Neuron (in vitro differentiated cells): Measurements from ENCODE around the gene BLNK.
"Not testable (repeated sequence)": the region's sequence is repeated elsewhere in the genome, so short reads cannot be mapped to it uniquely, and the experiment has no call there.

Experiments
- H2AFZ ChIP-seq: one replicate; pipeline ENCODE4 v1.6.1; 2013; ENCODE audit warnings: low read depth, mild to moderate bottlenecking, inconsistent platforms, low read length, moderate library complexity
- H3K27me3 ChIP-seq: one replicate; pipeline ENCODE4 v1.6.1; 2013; ENCODE audit warnings: low read length; ENCODE audit not compliant: insufficient read depth
- H3K36me3 ChIP-seq: one replicate; pipeline ENCODE4 v1.6.1; 2013; ENCODE audit warnings: low read length; ENCODE audit not compliant: insufficient read depth
- H3K4me1 ChIP-seq: one replicate; pipeline ENCODE4 v1.6.1; 2013; ENCODE audit warnings: low read length; ENCODE audit not compliant: insufficient read depth
- H3K4me3 ChIP-seq: 2 replicates; pipeline ENCODE4 v1.5.1; 2013; ENCODE audit warnings: mild to moderate bottlenecking, low read length, moderate library complexity
- H3K9me3 ChIP-seq: one replicate; pipeline ENCODE4 v1.6.1; 2013; ENCODE audit warnings: low read length

Gene BLNK

GRCh38 chr10:96222441-96222840, 48.9 kb downstream of the BLNK start:
- Histone ChIP-seq H3K4me1 (no peaks in the 10 kb centered on the region), H3K36me3 (no peaks in the 10 kb centered on the region), H3K9me3 (no peaks in the 10 kb centered on the region), H3K27me3 (peaks cover 10% of the 10 kb centered on the region), H2AFZ (no peak overlapping the region), H3K4me3 (no peak overlapping the region)

- no peak overlapping the region for H3K4me3 ChIP-seq
- no peak overlapping the region for H2AFZ ChIP-seq
- no peaks in the 10 kb centered on the region for H3K36me3 ChIP-seq
- no peaks in the 10 kb centered on the region for H3K4me1 ChIP-seq
- no peaks in the 10 kb centered on the region for H3K9me3 ChIP-seq
- peaks cover 5% of the 10 kb centered on the region for H3K27me3 ChIP-seq
Observed at GRCh38 chr10:96218826-96219225, 52.5 kb downstream of the BLNK start.

- no peaks in the 10 kb centered on the region for H3K4me1 ChIP-seq
- peaks cover 13% of the 10 kb centered on the region for H3K27me3 ChIP-seq
- no peak overlapping the region for H3K4me3 ChIP-seq
- H3K36me3 ChIP-seq = no peaks in the 10 kb centered on the region
- no peaks in the 10 kb centered on the region for H3K9me3 ChIP-seq
- H2AFZ ChIP-seq = no peak overlapping the region
Observed at GRCh38 chr10:96217711-96218110, 53.7 kb downstream of the BLNK start.

GRCh38 chr10:96216775-96217174, 54.6 kb downstream of the BLNK start:
- Histone ChIP-seq H3K36me3 (no peaks in the 10 kb centered on the region), H3K9me3 (no peaks in the 10 kb centered on the region), H3K27me3 (peaks cover 17% of the 10 kb centered on the region), H3K4me3 (no peak overlapping the region), H3K4me1 (no peaks in the 10 kb centered on the region), H2AFZ (no peak overlapping the region)

GRCh38 chr10:96212911-96213310, 58.5 kb downstream of the BLNK start:
- Histone ChIP-seq H2AFZ (no peak overlapping the region), H3K27me3 (peaks cover 14% of the 10 kb centered on the region), H3K9me3 (no peaks in the 10 kb centered on the region), H3K36me3 (no peaks in the 10 kb centered on the region), H3K4me3 (no peak overlapping the region), H3K4me1 (no peaks in the 10 kb centered on the region)

GRCh38 chr10:96211764-96212163, 59.6 kb downstream of the BLNK start:
- H3K36me3 ChIP-seq = no peaks in the 10 kb centered on the region
- no peak overlapping the region for H2AFZ ChIP-seq

GRCh38 chr10:96208946-96209345, 62.4 kb downstream of the BLNK start:
- Histone ChIP-seq H2AFZ (no peak overlapping the region), H3K27me3 (peaks cover 11% of the 10 kb centered on the region), H3K4me3 (no peak overlapping the region)

More at GRCh38 chr10:96211764-96212163, 59.6 kb downstream of the BLNK start:
- no peaks in the 10 kb centered on the region for H3K9me3 ChIP-seq
- peaks cover 14% of the 10 kb centered on the region for H3K27me3 ChIP-seq
- no peak overlapping the region for H3K4me3 ChIP-seq
- H3K4me1 ChIP-seq = no peaks in the 10 kb centered on the region

GRCh38 chr10:96208271-96208670, 63.1 kb downstream of the BLNK start:
- H2AFZ ChIP-seq = no peak overlapping the region
- peaks cover 7% of the 10 kb centered on the region for H3K27me3 ChIP-seq
- no peak overlapping the region for H3K4me3 ChIP-seq
- no peaks in the 10 kb centered on the region for H3K9me3 ChIP-seq
- no peaks in the 10 kb centered on the region for H3K4me1 ChIP-seq
- H3K36me3 ChIP-seq = no peaks in the 10 kb centered on the region

More at GRCh38 chr10:96208946-96209345, 62.4 kb downstream of the BLNK start:
- Histone ChIP-seq H3K4me1 (no peaks in the 10 kb centered on the region), H3K36me3 (no peaks in the 10 kb centered on the region), H3K9me3 (no peaks in the 10 kb centered on the region)

- Histone ChIP-seq H3K4me3 (no peak overlapping the region), H2AFZ (no peak overlapping the region), H3K27me3 (no peaks in the 10 kb centered on the region), H3K36me3 (no peaks in the 10 kb centered on the region), H3K4me1 (no peaks in the 10 kb centered on the region), H3K9me3 (no peaks in the 10 kb centered on the region)
Observed at GRCh38 chr10:96205580-96205979, 65.8 kb downstream of the BLNK start.

GRCh38 chr10:96201525-96201924, 69.8 kb downstream of the BLNK start:
- no peak overlapping the region for H3K4me3 ChIP-seq
- H3K27me3 ChIP-seq = no peaks in the 10 kb centered on the region
- no peaks in the 10 kb centered on the region for H3K4me1 ChIP-seq
- no peaks in the 10 kb centered on the region for H3K9me3 ChIP-seq
- H2AFZ ChIP-seq = no peak overlapping the region
- no peaks in the 10 kb centered on the region for H3K36me3 ChIP-seq

- not testable (repeated sequence) for H3K36me3 ChIP-seq, H3K27me3 ChIP-seq, H3K4me3 ChIP-seq, H2AFZ ChIP-seq, H3K4me1 ChIP-seq, H3K9me3 ChIP-seq
Observed at GRCh38 chr10:96189505-96189904, 81.9 kb downstream of the BLNK start.

- Histone ChIP-seq H3K9me3 (no peaks in the 10 kb centered on the region), H3K27me3 (no peaks in the 10 kb centered on the region), H2AFZ (no peak overlapping the region), H3K4me1 (no peaks in the 10 kb centered on the region), H3K36me3 (no peaks in the 10 kb centered on the region), H3K4me3 (no peak overlapping the region)
Observed at GRCh38 chr10:96188916-96189315, 82.5 kb downstream of the BLNK start.

- H2AFZ ChIP-seq = no peak overlapping the region
- H3K4me1 ChIP-seq = no peaks in the 10 kb centered on the region
- H3K9me3 ChIP-seq = no peaks in the 10 kb centered on the region
- no peaks in the 10 kb centered on the region for H3K36me3 ChIP-seq
- no peaks in the 10 kb centered on the region for H3K27me3 ChIP-seq
- no peak overlapping the region for H3K4me3 ChIP-seq
Observed at GRCh38 chr10:96188421-96188820, 82.9 kb downstream of the BLNK start.

- no peak overlapping the region for H3K4me3 ChIP-seq
- H3K4me1 ChIP-seq = no peaks in the 10 kb centered on the region
- H3K27me3 ChIP-seq = no peaks in the 10 kb centered on the region
- no peaks in the 10 kb centered on the region for H3K36me3 ChIP-seq
- H2AFZ ChIP-seq = no peak overlapping the region
- H3K9me3 ChIP-seq = peaks cover 4% of the 10 kb centered on the region
Observed at GRCh38 chr10:96176985-96177384, 94.4 kb downstream of the BLNK start.
